OCI-LY7 (cell line): Measurements from ENCODE around the gene LRRC28. TPM values are rescaled to one million over a fixed set of nuclear protein-coding genes. Genes with fewer than 3 reads are reported as not detected.

Source experiments
- BruUV-seq: library from RNA; stranded (reverse); fragments of 400-500 nt; replicated peaks from 2 replicates; lab custom pipeline; 2021; lab: Mats Ljungman, UMichigan
- CTCF ChIA-PET: fragments of 300-600 bp; sonication (Branson Sonifier 250); formaldehyde crosslinking; loops from one replicate; lab custom pipeline; 2022; ENCODE audit warnings: antibody characterized with exemption; ENCODE audit not compliant: unreplicated experiment; lab: Charles Lee
- POLR2A ChIA-PET: fragments of 300-600 bp; sonication (Branson Sonifier 250); formaldehyde crosslinking; loops from one replicate; lab custom pipeline; 2022; ENCODE audit warnings: antibody characterized with exemption; lab: Charles Lee
- DNase-seq: peaks from one replicate; pipeline ENCODE4 v3.0.0-alpha.2; 2015; ENCODE audit warnings: low spot score
- H2AFZ ChIP-seq: fragments of 200-600 bp; sonication (generic), shearing (Covaris generic); 2 replicates; pipeline ENCODE4 v1.6.1; 2014; ENCODE audit warnings: mild to moderate bottlenecking, antibody characterized with exemption, low read length, moderate library complexity
- H3K27ac ChIP-seq: fragments of 200-600 bp; sonication (generic); 2 replicates; pipeline ENCODE4 v1.5.1; 2014; ENCODE audit warnings: mixed run types, low read depth, mild to moderate bottlenecking, moderate library complexity, low read length, inconsistent platforms; ENCODE audit not compliant: poor library complexity, severe bottlenecking
- H3K36me3 ChIP-seq: fragments of 200-600 bp; sonication (generic); 2 replicates; pipeline ENCODE4 v1.6.1; 2014; ENCODE audit warnings: mild to moderate bottlenecking, antibody characterized with exemption, low read length, moderate library complexity, mixed read lengths; ENCODE audit not compliant: insufficient read depth
- H3K4me1 ChIP-seq: fragments of 200-600 bp; sonication (generic); 2 replicates; pipeline ENCODE4 v1.5.1; 2014; ENCODE audit warnings: mild to moderate bottlenecking, low read length; ENCODE audit not compliant: insufficient read depth, poor library complexity, severe bottlenecking
- H3K4me2 ChIP-seq: fragments of 200-600 bp; sonication (generic); 2 replicates; pipeline ENCODE4 v1.6.1; 2014; ENCODE audit warnings: mild to moderate bottlenecking, low read length
- H3K4me3 ChIP-seq: fragments of 200-600 bp; sonication (generic); 2 replicates; pipeline ENCODE4 v1.5.1; 2014; ENCODE audit warnings: mild to moderate bottlenecking, low read depth, low read length; ENCODE audit not compliant: poor library complexity, severe bottlenecking
- H3K79me2 ChIP-seq: fragments of 200-600 bp; sonication (generic); 2 replicates; pipeline ENCODE4 v1.6.1; 2016; ENCODE audit warnings: low read depth, mild to moderate bottlenecking, low read length, moderate library complexity, mixed read lengths; ENCODE audit not compliant: insufficient read depth
- H3K9me2 ChIP-seq: fragments of 200-600 bp; sonication (generic); 2 replicates; pipeline ENCODE4 v1.6.1; 2016; ENCODE audit warnings: mild to moderate bottlenecking, low read length, mixed read lengths; ENCODE audit not compliant: insufficient read depth
- H3K9me3 ChIP-seq: fragments of 200-600 bp; sonication (generic); 2 replicates; pipeline ENCODE4 v1.6.1; 2014; ENCODE audit warnings: mild to moderate bottlenecking, mixed run types, low read length, mixed read lengths
- H4K20me1 ChIP-seq: fragments of 200-600 bp; sonication (generic); 2 replicates; pipeline ENCODE4 v1.6.1; 2014; ENCODE audit warnings: mild to moderate bottlenecking, antibody characterized with exemption, low read length, moderate library complexity, mixed read lengths; ENCODE audit not compliant: insufficient read depth
- EZH2phosphoT487 ChIP-seq: fragments of 200-600 bp; sonication (generic); IDR thresholded peaks from 2 replicates; pipeline ENCODE4 v1.6.1; 2018; ENCODE audit warnings: low read depth, borderline replicate concordance, mild to moderate bottlenecking, mixed run types, antibody characterized with exemption, low read length, moderate library complexity, mixed read lengths
- intact Hi-C: fragments of 100-400 bp; cut with micrococcal nuclease; formaldehyde crosslinking; loops from one replicate; pipeline ENCODE4 v1.10.0; 2022; ENCODE audit not compliant: unreplicated experiment
- total RNA-seq, 2 experiments: library from RNA; depleted of rRNA in 1 of 2; stranded (reverse); fragments of >200 nt in 1 of 2; shearing (Covaris generic) in 1 of 2; gene quantifications; 2 replicates each; pipeline ENCODE4 v1.2.3, GENCODE V29; 2014 to 2022
- TF ChIP-seq, protein P1 (sequence below): fragments of 200-600 bp; sonication (generic); conservative IDR thresholded peaks from 2 replicates; pipeline ENCODE4 v1.5.1; 2014; ENCODE audit warnings: mild to moderate bottlenecking, antibody characterized with exemption, low read length, moderate library complexity, mixed read lengths

The LRRC28 gene
- total RNA-seq, 2 experiments from 2014 or later = 25.7 to 30.2 TPM

DNA sequence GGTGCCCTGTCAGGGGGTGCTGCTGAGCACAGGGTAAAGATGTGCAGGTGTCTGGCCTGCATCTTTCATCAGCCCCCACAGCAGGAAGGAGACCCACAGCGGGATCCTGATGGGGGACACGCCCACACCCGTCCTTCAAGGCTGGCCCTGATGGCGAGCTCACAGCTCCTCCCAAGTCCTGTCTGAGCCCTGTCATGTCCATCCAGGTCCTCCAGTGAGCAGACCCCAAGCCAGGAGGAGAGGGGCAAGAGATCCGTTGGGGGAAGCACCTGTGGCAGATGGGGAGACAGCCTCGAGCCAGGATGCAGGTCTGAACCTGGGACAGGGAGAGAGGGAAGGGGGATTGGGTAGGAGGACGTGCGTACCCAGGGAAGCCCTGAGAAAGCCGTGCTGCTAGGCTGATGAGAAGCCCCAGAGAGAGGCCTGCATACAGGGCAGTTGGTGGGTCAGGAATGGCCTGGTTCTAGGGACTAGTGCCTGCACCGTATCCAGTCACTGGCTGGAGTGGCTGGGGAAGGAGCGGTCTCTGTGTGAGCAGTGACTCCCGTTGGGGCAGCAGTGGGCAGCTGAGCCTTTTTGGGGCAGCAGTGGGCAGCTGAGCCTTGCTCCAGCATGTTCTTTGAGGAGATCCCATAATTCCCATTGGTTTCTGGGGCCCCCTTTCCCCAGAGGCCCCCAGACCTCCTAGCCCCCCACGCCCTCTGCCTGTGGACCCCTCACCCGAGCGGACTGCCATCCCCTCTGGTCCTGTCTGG lies 181.2 kb downstream of the LRRC28 start:
- H3K79me2 ChIP-seq = no peaks in the 10 kb centered on the region
- H3K4me1 ChIP-seq = peaks cover 4% of the 10 kb centered on the region
- no peak overlapping the region for H3K27ac ChIP-seq
- H3K4me3 ChIP-seq = no peak overlapping the region
- H2AFZ ChIP-seq = no peak overlapping the region
- no peaks in the 10 kb centered on the region for H4K20me1 ChIP-seq
- no peak overlapping the region for H3K4me2 ChIP-seq
- H3K9me2 ChIP-seq = no peaks in the 10 kb centered on the region
- no TSS peak for BruUV-seq
- intact Hi-C loops = no loop called here
- no peak for DNase-seq
- H3K36me3 ChIP-seq = no peaks in the 10 kb centered on the region
- ChIA-PET POLR2A (interaction anchor here (0.5 kb wide), 1 partner anchor 155 kb away, joined by 3 read pairs; no protein-coding TSS in a partner anchor), CTCF (no interaction called here)
- TF ChIP-seq EZH2phosphoT487 = no peak
- TF ChIP-seq, protein P1, sequence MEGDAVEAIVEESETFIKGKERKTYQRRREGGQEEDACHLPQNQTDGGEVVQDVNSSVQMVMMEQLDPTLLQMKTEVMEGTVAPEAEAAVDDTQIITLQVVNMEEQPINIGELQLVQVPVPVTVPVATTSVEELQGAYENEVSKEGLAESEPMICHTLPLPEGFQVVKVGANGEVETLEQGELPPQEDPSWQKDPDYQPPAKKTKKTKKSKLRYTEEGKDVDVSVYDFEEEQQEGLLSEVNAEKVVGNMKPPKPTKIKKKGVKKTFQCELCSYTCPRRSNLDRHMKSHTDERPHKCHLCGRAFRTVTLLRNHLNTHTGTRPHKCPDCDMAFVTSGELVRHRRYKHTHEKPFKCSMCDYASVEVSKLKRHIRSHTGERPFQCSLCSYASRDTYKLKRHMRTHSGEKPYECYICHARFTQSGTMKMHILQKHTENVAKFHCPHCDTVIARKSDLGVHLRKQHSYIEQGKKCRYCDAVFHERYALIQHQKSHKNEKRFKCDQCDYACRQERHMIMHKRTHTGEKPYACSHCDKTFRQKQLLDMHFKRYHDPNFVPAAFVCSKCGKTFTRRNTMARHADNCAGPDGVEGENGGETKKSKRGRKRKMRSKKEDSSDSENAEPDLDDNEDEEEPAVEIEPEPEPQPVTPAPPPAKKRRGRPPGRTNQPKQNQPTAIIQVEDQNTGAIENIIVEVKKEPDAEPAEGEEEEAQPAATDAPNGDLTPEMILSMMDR = no peak
- no peaks in the 10 kb centered on the region for H3K9me3 ChIP-seq

DNA sequence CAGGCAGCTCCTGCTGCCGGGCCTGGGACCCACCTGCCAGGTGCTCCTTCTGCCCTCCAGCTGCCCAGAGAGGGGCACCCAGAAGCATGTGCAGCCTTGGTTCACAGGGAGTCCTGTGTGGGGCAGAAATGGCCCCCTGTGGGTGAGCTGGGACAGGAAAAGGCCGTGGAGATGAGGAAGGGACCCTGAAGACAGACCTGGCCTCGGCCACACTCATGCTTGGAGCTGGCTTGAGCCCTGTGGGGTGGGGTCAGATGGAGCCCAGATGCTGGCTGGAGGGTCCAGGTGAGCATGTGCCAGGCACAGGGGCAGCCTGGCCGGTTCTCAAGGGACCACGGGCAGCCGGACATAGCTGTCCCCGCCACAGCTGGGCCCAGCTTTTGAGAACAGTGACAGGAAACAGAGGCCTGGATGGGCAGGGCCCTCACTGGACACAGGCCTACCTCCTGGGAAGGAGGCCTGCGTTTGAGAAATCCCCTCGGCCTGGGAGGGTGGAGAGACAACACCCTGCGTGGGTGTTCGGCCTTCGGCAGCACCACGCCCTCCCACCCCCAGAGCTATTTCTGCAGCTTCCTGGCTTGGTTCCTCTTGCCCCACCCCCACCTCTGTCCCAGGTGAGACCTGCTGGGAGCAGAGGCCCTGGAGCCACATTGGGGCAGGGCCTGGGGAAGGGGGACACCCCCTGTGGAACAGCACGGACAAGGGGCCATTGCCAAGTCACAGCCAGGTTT lies 181.9 kb downstream of the LRRC28 start:
- ChIA-PET CTCF (no interaction called here), POLR2A (interaction anchor here (0.5 to 0.6 kb wide), 2 partner anchors 46 to 152 kb away, joined by 4 to 5 read pairs; no protein-coding TSS in a partner anchor)
- no TSS peak for BruUV-seq
- H3K79me2 ChIP-seq = no peaks in the 10 kb centered on the region
- H3K27ac ChIP-seq = no peak overlapping the region
- no peak for DNase-seq
- TF ChIP-seq EZH2phosphoT487 = no peak
- TF ChIP-seq, protein P1 = no peak
- peaks cover 4% of the 10 kb centered on the region for H3K4me1 ChIP-seq
- no peak overlapping the region for H3K4me3 ChIP-seq
- H3K9me3 ChIP-seq = no peaks in the 10 kb centered on the region
- no peak overlapping the region for H2AFZ ChIP-seq
- H3K36me3 ChIP-seq = no peaks in the 10 kb centered on the region
- intact Hi-C loops = no loop called here
- no peaks in the 10 kb centered on the region for H4K20me1 ChIP-seq
- no peak overlapping the region for H3K4me2 ChIP-seq
- H3K9me2 ChIP-seq = no peaks in the 10 kb centered on the region
